Peyer's patch (tissue), 4 donors: ENCODE measurements around the gene UGT1A7. TPM values are rescaled to one million over a fixed set of nuclear protein-coding genes. Genes with fewer than 3 reads are reported as not detected.

Experiments used
- DNase-seq, 3 donors: peaks; one replicate each; pipeline ENCODE4 v3.0.0-alpha.2; 2017 to 2019
- H3K27ac ChIP-seq, 4 donors: fragments of 200-600 bp; sonication (generic); one replicate each; pipeline ENCODE4 v1.5.1; 2016 to 2019
- H3K27me3 ChIP-seq, 2 donors: fragments of 200-600 bp; sonication (generic); one replicate each; pipeline ENCODE4 v1.5.1; 2019
- H3K36me3 ChIP-seq, 3 donors: fragments of 200-600 bp; sonication (generic); one replicate each; pipeline ENCODE4 v1.5.1; 2016 to 2019
- H3K4me1 ChIP-seq, 4 donors: fragments of 200-600 bp; sonication (generic); one replicate each; pipeline ENCODE4 v1.5.1; 2016 to 2019
- H3K4me3 ChIP-seq, 4 donors: fragments of 200-600 bp; sonication (generic); 1 replicate in 3 of 4; 2 replicates in 1 of 4; pipeline ENCODE4 v1.5.1; 2016 to 2019; ENCODE audit warnings: mild to moderate bottlenecking in 1 of 4
- H3K9me3 ChIP-seq, 4 donors: fragments of 200-600 bp; sonication (generic); one replicate each; pipeline ENCODE4 v1.5.1; 2016 to 2019; ENCODE audit warnings: mild to moderate bottlenecking in 1 of 4
- CTCF ChIP-seq, 6 experiments: fragments of 450-650 bp in 4 of 6; fragments of 200-600 bp in 2 of 6; sonication (generic) in 1 of 6; IDR thresholded peaks; one replicate each; pipeline ENCODE4 v1.5.1; 2017 to 2019; ENCODE audit warnings: antibody characterized with exemption in 6 of 6, mild to moderate bottlenecking in 3 of 6, moderate library complexity in 1 of 6
- POLR2A ChIP-seq, 2 donors: fragments of 450-650 bp; IDR thresholded peaks; one replicate each; pipeline ENCODE4 v1.5.1; 2017; ENCODE audit warnings: antibody characterized with exemption in 2 of 2, mild to moderate bottlenecking in 2 of 2, moderate library complexity in 2 of 2
- total RNA-seq, 4 donors: library from RNA; depleted of rRNA; stranded (reverse); fragments of >200 nt; gene quantifications; one replicate each; pipeline ENCODE4 v1.1.0, GENCODE V29; 2016

Gene UGT1A7
- total RNA-seq, 4 donors from 2014 or later, result 8.3 to 33.9 (median 25.0) TPM

GRCh38 chr2:233769260-233769659, 87.6 kb downstream of the UGT1A7 start:
- no peak for TF ChIP-seq CTCF (IDR thresholded peaks at IDR 0.05)
- no peak for TF ChIP-seq POLR2A (IDR thresholded peaks at IDR 0.05)
- Histone ChIP-seq H3K9me3 (no peaks in the 10 kb centered on the region), H3K36me3 (peaks cover 0 to 5% (median 0%) of the 10 kb centered on the region in 3 donors), H3K27ac (no peak overlapping the region), H3K4me1 (no peaks in the 10 kb centered on the region), H3K27me3 (no peaks in the 10 kb centered on the region), H3K4me3 (no peak overlapping the region)
- no peak for DNase-seq

- TF ChIP-seq POLR2A (IDR thresholded peaks at IDR 0.05) (no peak), CTCF (IDR thresholded peaks at IDR 0.05) (no peak)
These were observed 90.5 kb downstream of the UGT1A7 start for GRCh38 chr2:233772153-233772552.

GRCh38 chr2:233772583-233772982, 90.9 kb downstream of the UGT1A7 start:
- Histone ChIP-seq H3K36me3 (peaks cover 0 to 5% (median 0%) of the 10 kb centered on the region in 3 donors), H3K9me3 (no peaks in the 10 kb centered on the region), H3K4me1 (no peaks in the 10 kb centered on the region), H3K27me3 (no peaks in the 10 kb centered on the region), H3K27ac (no peak overlapping the region), H3K4me3 (no peak overlapping the region)
- no peak for TF ChIP-seq CTCF (IDR thresholded peaks at IDR 0.05)
- no peak for TF ChIP-seq POLR2A (IDR thresholded peaks at IDR 0.05)
- DNase-seq, result no peak

More at GRCh38 chr2:233772153-233772552, 90.5 kb downstream of the UGT1A7 start:
- Histone ChIP-seq H3K9me3 (no peaks in the 10 kb centered on the region), H3K4me3 (no peak overlapping the region), H3K36me3 (peaks cover 0 to 5% (median 0%) of the 10 kb centered on the region in 3 donors), H3K27ac (no peak overlapping the region), H3K4me1 (no peaks in the 10 kb centered on the region), H3K27me3 (no peaks in the 10 kb centered on the region)
- DNase-seq, result no peak

GRCh38 chr2:233773854-233774253, 92.2 kb downstream of the UGT1A7 start:
- H3K4me1 ChIP-seq, result no peaks in the 10 kb centered on the region
- no peaks in the 10 kb centered on the region for H3K36me3 ChIP-seq
- H3K4me3 ChIP-seq, result no peak overlapping the region
- H3K9me3 ChIP-seq, result no peaks in the 10 kb centered on the region
- no peak overlapping the region for H3K27ac ChIP-seq
- H3K27me3 ChIP-seq, result no peaks in the 10 kb centered on the region
- TF ChIP-seq POLR2A (IDR thresholded peaks at IDR 0.05), result no peak
- TF ChIP-seq CTCF (IDR thresholded peaks at IDR 0.05), result no peak
- DNase-seq, result no peak

- TF ChIP-seq POLR2A (IDR thresholded peaks at IDR 0.05) (no peak), CTCF (IDR thresholded peaks at IDR 0.05) (no peak)
- no peak for DNase-seq
These were observed 93.7 kb downstream of the UGT1A7 start for GRCh38 chr2:233775414-233775813.

GRCh38 chr2:233778030-233778429, 96.3 kb downstream of the UGT1A7 start, which contains the start of gene MROH2A:
TSS of gene MROH2A (plus strand) at chr2:233778330. CDS start at chr2:233779359, 1,029 bp downstream.
- Histone ChIP-seq H3K36me3 (no peaks in the 10 kb centered on the region), H3K4me1 (no peaks in the 10 kb centered on the region), H3K9me3 (no peaks in the 10 kb centered on the region), H3K4me3 (no peak within 1 kb of the TSS), H3K27ac (no peak within 1 kb of the TSS), H3K27me3 (no peaks in the 10 kb centered on the region)
- no peak for DNase-seq
- TF ChIP-seq POLR2A (IDR thresholded peaks at IDR 0.05) (no peak), CTCF (IDR thresholded peaks at IDR 0.05) (no peak)

More at GRCh38 chr2:233775414-233775813, 93.7 kb downstream of the UGT1A7 start:
- Histone ChIP-seq H3K4me3 (no peak overlapping the region), H3K9me3 (no peaks in the 10 kb centered on the region), H3K4me1 (no peaks in the 10 kb centered on the region), H3K36me3 (no peaks in the 10 kb centered on the region), H3K27ac (no peak overlapping the region), H3K27me3 (no peaks in the 10 kb centered on the region)
